HG02852 (cell line): ENCODE data around the gene STT3B.

ENCODE experiments used
- ATAC-seq: cut with Tn5 transposase; IDR thresholded peaks from one replicate; pipeline ENCODE4 v1.9.1; 2021; ENCODE audit warnings: mild to moderate bottlenecking, moderate library complexity; ENCODE audit not compliant: unreplicated experiment

Gene STT3B

DNA sequence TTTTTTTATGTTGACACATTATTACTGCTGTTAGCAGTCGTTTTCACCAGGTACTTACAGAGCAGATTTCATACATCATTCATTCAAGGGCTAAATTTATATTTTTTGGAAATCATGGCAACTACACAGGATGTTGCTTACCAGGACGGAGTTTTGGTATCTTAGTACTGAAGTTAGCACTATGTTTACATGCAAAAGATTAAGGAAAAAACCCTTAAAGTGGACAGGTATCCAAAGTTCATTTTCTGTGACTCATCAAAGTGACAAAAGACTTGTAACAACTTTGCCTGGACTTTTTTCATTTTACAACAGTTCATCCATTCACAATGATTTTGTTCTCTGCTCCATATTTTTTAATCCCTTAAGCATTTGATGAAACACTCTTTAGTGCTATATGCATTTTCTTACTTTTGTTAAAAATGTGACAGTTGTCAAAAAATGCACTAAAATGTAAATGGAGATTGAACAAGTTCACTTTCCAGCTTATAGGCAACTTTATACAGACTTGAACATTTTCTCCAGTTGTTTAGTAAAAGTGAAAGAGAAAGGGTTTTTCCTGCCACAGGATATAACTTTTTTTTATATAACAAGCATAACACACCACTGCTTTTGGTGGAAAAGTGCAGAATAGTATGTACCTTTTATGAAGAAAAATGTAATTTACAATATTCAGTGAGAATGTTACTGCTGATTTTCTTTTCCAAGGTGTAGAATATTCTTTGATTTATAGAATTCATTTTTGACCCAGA, 104.1 kb downstream of the STT3B start:
- no peak for ATAC-seq

- ATAC-seq = no peak
Observed at GRCh38 chr3:31639828-31640227, 107.1 kb downstream of the STT3B start.

GRCh38 chr3:31645256-31645655, 112.5 kb downstream of the STT3B start:
- ATAC-seq = no peak

DNA sequence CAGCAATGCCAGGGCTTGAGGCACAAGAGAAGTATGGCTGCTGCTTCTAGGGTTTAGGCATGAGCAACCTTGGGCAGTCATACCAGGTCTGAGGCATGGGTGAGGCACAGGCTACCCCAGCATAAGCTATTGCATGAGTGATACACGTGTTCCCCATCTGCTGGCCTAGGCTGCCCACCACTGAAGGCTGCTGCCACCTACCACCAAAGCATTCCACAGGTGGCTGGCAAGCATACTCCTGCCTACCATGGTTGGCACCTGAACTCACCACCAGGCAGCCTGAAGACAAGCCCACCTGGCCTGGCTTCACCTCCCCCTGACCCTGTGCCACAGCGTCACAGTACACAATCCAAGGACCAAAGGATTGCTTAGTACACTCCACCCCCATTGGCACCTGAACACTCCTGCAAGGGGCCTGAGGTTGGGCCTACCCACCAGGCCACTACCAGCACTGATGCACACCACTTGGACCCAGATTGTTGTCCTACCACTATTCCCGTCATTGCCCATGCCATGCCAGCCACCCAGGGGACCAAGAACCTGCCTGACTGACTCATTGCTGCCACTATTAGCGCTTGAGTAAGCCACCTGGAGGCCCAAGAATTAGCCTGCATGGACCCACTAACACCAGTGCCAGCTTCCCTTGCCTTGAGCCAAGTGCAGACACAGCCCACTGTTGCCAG, 115.7 kb downstream of the STT3B start:
- no peak for ATAC-seq

DNA sequence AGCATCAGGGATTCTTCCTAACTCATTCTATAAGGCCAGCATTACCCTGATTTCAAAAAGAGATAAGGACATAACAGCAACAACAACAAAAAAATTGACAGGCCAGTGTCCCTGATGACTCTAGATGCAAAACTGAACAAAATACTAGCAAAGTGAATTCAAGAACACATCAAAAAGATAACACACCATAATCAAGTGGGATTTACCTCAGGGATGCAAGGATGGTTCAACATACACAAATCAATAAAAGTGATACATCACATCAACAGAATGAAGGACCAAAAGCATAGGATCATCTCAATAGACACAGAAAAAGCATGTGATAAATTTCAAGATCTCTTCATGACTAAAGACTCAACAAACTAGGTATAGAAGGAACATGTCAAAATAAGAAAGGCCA, 119.6 kb downstream of the STT3B start:
- ATAC-seq = no peak

GRCh38 chr3:31653464-31653863, 120.7 kb downstream of the STT3B start:
- no peak for ATAC-seq

DNA sequence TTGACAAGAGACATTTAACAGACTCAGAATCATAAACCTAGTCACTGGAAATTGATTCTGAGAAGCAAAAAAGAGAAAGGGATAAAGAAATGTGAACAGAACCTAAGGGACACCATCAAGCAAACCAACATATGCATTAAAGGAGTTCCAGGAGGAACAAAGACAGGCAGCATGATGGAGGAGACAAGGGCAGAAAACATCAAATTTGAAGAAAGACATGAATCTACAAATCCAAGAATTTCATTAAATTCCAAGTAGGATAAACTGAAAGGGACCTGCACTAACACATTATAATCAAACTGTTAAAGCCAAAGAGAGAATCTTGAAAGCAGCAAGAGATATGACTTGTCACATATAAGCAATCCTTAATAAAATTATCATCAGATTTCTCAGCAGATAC, 122.3 kb downstream of the STT3B start:
- no peak for ATAC-seq

DNA sequence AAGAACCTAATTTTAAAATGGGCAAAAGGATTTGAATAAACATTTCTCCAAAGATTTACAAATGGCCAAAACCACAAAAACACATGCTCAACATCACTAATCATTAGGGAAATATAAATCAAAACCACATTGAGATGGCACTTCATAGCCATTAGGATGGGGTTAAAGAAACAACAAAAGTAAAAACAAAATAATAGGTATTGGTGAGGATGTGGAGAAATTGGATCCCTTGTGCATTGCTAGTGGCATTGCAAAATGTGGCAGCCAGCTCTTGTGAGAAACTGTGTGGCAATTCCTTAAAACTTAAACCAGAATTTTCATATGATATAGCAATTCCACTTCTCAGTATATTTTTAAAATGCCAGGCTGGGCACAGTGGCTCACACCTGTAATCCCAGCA, 126.5 kb downstream of the STT3B start:
- no peak for ATAC-seq

GRCh38 chr3:31661286-31661685, 128.6 kb downstream of the STT3B start:
- ATAC-seq = no peak

DNA sequence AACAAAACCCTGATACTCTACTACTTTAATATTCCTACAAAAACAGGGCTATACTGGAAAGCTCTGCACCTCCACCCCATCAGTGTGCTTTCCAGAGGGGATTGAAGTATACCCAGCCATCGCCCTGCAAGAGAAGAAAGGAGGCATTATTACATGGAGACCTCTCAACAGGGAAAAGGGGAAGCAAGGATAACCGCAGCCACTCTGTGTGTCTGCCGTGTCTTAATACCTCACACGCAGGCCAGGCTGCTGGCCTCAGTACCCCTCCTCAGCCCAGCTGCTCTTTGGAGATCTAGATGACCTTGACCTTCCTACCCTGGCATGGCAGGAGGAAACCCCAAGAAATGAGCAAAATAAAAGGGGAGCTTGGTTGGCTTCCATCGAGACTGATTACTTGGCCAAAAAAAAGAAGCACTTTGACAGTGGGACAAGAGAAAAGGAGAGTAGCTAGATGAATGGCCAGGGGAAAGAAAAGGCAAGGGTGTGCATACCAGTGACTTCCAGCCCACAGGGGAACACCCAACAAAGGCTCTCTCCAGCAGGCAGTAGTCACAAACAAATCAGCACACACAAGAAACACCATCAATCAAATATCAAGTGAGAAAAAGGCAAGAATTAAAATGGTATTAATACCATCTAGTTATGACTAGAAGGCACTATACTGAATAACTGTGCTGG, 129.4 kb downstream of the STT3B start:
- no peak for ATAC-seq

- ATAC-seq = no peak
Observed at GRCh38 chr3:31664031-31664430, 131.3 kb downstream of the STT3B start.

GRCh38 chr3:31667582-31667981, 134.9 kb downstream of the STT3B start:
- ATAC-seq = no peak

- ATAC-seq = no peak
Observed at GRCh38 chr3:31668242-31668641, 135.5 kb downstream of the STT3B start.

GRCh38 chr3:31670136-31670535, 137.4 kb downstream of the STT3B start:
- no peak for ATAC-seq

GRCh38 chr3:31670722-31671121, 138.0 kb downstream of the STT3B start:
- ATAC-seq = no peak

GRCh38 chr3:31671451-31671850, 138.7 kb downstream of the STT3B start:
- no peak for ATAC-seq

DNA sequence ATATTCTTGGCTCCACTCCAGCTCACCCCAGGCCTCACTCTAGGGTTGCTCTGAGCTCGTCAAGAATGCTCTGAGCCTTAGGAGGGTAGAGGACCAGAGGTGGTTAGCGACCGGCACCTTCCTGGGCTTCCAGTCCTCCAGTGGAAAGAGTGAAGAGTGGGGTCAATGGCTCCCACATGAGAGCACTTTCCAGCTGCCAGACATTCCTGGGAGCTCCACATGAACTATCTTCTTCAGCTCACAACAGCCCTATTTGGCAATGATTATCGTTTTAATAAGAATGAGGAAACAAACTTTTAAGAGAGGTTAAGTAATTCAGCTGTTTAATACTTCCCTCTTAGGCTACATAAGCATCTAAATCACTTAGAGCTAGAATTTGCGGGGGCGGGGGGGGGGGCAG, 139.3 kb downstream of the STT3B start:
- no peak for ATAC-seq

DNA sequence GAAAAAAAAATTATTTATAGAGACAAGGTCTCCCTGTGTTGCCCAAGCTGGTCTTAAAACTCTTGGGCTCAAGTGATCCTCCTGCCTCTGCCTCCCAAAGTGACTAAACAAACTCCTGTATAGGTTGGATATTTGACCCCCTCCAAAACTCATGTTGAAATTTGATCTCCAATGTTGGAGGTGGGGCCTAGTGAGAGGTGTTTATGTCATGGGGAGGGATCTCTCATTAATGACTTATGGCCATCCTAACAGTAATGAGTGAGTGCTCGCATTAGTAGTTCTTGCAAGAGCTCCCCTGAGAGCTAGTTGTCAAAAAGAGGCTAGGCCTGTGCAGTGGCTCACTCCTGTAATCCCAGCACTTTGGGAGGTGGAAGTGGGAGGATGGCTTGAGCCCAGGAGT, 141.2 kb downstream of the STT3B start:
- no peak for ATAC-seq

- ATAC-seq = no peak
Observed at GRCh38 chr3:31676556-31676955, 143.8 kb downstream of the STT3B start.

DNA sequence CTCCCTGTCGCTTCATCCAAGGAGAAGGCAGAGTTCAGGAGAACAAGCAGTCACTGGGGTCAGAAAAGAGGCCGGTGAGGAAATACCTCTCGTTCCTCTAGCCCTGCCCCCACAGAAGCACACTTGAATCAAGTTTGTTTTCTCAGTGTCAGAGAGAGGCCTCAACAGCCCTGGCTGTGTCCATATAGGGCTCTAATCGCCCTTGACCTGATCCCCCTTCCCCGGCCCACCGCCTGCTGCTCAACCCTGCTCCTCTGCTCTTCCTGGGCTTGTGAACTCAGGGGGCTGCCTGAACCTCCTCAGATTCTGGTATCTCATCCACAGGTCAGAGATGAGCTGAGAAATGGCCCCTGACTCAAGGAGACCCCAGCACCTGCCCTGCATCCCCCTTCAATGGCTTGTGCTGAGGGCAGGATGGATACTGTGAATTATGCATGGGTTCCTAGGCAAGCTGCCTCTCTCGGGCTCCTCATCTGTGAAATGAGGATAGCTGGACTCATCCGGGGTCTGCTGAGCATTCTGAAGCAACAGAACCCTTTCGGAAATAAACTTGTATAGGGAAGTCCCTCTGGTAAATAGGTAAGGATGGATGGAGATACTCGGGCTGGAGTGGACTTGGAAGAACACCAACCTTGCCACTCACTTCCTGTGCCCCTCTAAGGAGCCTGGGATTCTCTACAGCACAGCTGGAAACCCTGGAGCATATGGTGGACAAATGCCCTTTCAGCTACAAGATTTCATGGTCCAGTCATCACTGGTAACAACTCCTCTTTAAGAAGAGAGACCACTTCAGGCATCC, 147.5 kb downstream of the STT3B start:
- no peak for ATAC-seq
